Bronchial smooth muscle cell (primary cell): ENCODE data around the gene ZCCHC14. TPM values are rescaled to one million over a fixed set of nuclear protein-coding genes. Genes with fewer than 3 reads are reported as not detected.

ENCODE experiments used
- total RNA-seq: library from RNA; depleted of rRNA; stranded (reverse); fragments of >200 nt; gene quantifications from 2 replicates; pipeline ENCODE4 v1.2.1, GENCODE V29; 2014

Gene ZCCHC14
- 9.1 and 14.0 TPM in 2 replicates for total RNA-seq

GRCh38 chr16:87492721-87493607, at the start of gene ZCCHC14:
TSS of gene ZCCHC14 (minus strand) at chr16:87493024. CDS start at chr16:87492238, 786 bp downstream.

GRCh38 chr16:87391950-87392820, 100.6 kb downstream of the ZCCHC14 start, which contains the start of gene MAP1LC3B:
TSS of gene MAP1LC3B (plus strand) at chr16:87392336. CDS start at chr16:87392428, 92 bp downstream.

GRCh38 chr16:87383505-87384161, 109.2 kb downstream of the ZCCHC14 start, which contains the start of gene FBXO31:
TSS of gene FBXO31 (minus strand) at chr16:87383776. CDS start at chr16:87383744, 32 bp downstream.

Other genes starting within 250 kb of the ZCCHC14 start
- 4.7 and 7.1 TPM in 2 replicates for gene C16orf95, start 175.6 kb downstream of the ZCCHC14 start, total RNA-seq
- 29.6 and 41.6 TPM in 2 replicates for gene FBXO31, start 109.2 kb downstream of the ZCCHC14 start, total RNA-seq
- gene MAP1LC3B, start 100.7 kb downstream of the ZCCHC14 start, total RNA-seq = 22.9 and 24.0 TPM in 2 replicates
- under 0.01 TPM in 1 of 2 replicates, not detected in the other for gene JPH3, start 109.5 kb upstream of the ZCCHC14 start, total RNA-seq